Measurements from ENCODE around the gene FCRL1. TPM values are rescaled to one million over a fixed set of nuclear protein-coding genes. Genes with fewer than 3 reads are reported as not detected.

FCRL1 gene
- 1 to 10 TPM in 1 of 2 donors, under 1 TPM in 1; 0.19 to 1.2 TPM for total RNA-seq
- polyA plus RNA-seq = not detected
- long read RNA-seq, donor 1 = 0 reads
- long read RNA-seq, donor 2 = 0 reads

GRCh38 chr1:157819896-157820295 lies at the start of gene FCRL1:
TSS of gene FCRL1 (minus strand) at chr1:157820120. CDS start at chr1:157820037, 83 bp downstream.
- no peaks in the 10 kb centered on the region for H3K9me3 ChIP-seq (ENCODE audit: control insufficient read depth, low read length)
- no peaks in the 10 kb centered on the region for H3K27me3 ChIP-seq (ENCODE audit: control insufficient read depth in 1 of 2, insufficient read depth in 2 of 2, low read length in 1 of 2)
- H3K36me3 ChIP-seq (ENCODE audit: control insufficient read depth in 1 of 2, insufficient read depth in 2 of 2, low read length in 1 of 2) = no peaks in the 10 kb centered on the region
- H3K4me1 ChIP-seq (ENCODE audit: control insufficient read depth in 1 of 2, insufficient read depth in 2 of 2, low read length in 2 of 2) = no peaks in the 10 kb centered on the region
- DNase-seq (no peak), ATAC-seq (ENCODE audit: low FRiP score) (no peak)
- H3K4me3 ChIP-seq (ENCODE audit: low read length in 2 of 2) = no peak within 1 kb of the TSS
- H3K27ac ChIP-seq (ENCODE audit: low read depth in 1 of 2, low read length in 2 of 2) = no peak within 1 kb of the TSS
- intact Hi-C loops (cut with DNase I) = no loop called here
- 66 to 67% methylated on average over 3 of the region's 3 CpGs for WGBS, 2 donors

GRCh38 chr1:157868654-157869053 lies 48.7 kb upstream of the FCRL1 start:
- DNase-seq (no peak), ATAC-seq (ENCODE audit: low FRiP score) (no peak)
- no peaks in the 10 kb centered on the region for H3K27me3 ChIP-seq (ENCODE audit: control insufficient read depth in 1 of 2, insufficient read depth in 2 of 2, low read length in 1 of 2)
- no peak overlapping the region for H3K27ac ChIP-seq (ENCODE audit: low read depth in 1 of 2, low read length in 2 of 2)
- H3K9me3 ChIP-seq (ENCODE audit: control insufficient read depth, low read length) = no peaks in the 10 kb centered on the region
- no peaks in the 10 kb centered on the region for H3K36me3 ChIP-seq (ENCODE audit: control insufficient read depth in 1 of 2, insufficient read depth in 2 of 2, low read length in 1 of 2)
- no peak overlapping the region for H3K4me3 ChIP-seq (ENCODE audit: low read length in 2 of 2)
- intact Hi-C loops (cut with DNase I) = no loop called here
- no peaks in the 10 kb centered on the region for H3K4me1 ChIP-seq (ENCODE audit: control insufficient read depth in 1 of 2, insufficient read depth in 2 of 2, low read length in 2 of 2)
- WGBS, 2 donors = 70 to 82% methylated on average over 1 of the region's 1 CpG

DNA sequence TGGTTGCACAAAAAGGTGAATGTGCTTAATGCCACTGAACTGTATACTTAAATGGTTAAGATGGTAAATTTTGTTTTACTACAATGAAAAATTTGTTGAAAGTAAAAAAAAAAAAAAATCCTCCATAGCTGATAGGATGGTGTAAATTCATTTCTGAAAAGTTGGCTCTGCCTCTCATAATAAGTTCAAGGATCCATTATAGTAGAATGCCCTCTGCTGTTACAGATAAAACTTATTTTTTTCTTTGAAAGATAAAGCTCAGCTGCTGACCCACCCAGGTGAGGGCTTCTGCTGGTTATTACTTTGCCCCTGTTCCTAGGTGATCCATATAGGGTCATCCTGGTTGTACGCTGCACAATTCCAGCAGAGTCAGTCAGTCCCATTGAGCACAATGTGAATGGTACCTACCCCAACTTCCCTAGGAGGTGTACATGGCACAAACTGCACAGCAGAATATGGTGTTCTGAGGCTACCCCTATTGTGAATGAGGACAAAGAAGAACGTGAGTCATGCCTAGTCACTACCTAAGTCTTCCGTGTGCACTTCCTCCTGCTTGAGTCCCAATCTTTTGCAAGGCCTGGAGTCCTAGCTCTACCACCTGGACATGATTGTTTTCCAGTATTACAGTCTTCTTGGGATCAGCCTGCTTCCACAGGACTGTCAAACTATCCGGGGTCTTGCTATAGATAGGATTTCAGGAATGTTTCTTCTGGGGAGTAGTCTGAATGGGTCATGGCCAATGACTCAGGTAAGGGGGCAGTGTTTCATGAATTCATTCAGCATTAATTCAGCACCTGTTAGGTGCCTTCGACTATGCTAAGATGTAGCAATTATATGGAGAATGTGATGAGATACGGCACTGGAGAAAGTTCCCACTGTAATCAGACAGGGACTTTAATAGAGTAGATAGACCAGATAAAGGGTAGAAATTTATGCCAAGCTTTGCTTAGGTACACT lies 42.5 kb upstream of the FCRL1 start:
- DNase-seq (no peak), ATAC-seq (ENCODE audit: low FRiP score) (no peak)
- Histone ChIP-seq H3K27me3 (ENCODE audit: control insufficient read depth in 1 of 2, insufficient read depth in 2 of 2, low read length in 1 of 2) (no peaks in the 10 kb centered on the region), H3K4me3 (ENCODE audit: low read length in 2 of 2) (no peak overlapping the region), H3K27ac (ENCODE audit: low read depth in 1 of 2, low read length in 2 of 2) (no peak overlapping the region), H3K36me3 (ENCODE audit: control insufficient read depth in 1 of 2, insufficient read depth in 2 of 2, low read length in 1 of 2) (no peaks in the 10 kb centered on the region), H3K9me3 (ENCODE audit: control insufficient read depth, low read length) (peaks cover 2% of the 10 kb centered on the region), H3K4me1 (ENCODE audit: control insufficient read depth in 1 of 2, insufficient read depth in 2 of 2, low read length in 2 of 2) (no peaks in the 10 kb centered on the region)
- WGBS, 2 donors = 81 to 84% methylated on average over 6 of the region's 6 CpGs
- intact Hi-C loops (cut with DNase I) = no loop called here

DNA sequence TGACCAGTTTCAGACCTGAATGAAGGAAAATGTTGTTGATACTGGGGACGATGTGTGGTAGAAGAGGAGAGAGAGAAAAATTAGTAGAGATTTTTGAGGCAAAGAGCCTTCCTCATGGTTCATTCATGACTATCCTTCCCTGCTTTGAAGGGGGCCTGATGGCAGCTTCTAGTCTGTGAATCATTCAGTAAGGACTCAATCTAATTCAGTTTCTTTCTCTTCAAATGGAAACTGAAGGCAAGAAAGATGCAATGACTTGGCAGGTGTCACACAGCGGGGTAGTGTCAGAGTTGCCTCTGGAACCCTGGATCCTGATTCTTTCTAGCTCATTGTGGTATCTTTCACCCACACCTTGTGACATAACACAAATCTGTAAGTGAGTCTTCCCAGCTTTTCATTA lies 36.6 kb upstream of the FCRL1 start:
- 80 to 84% methylated on average over 2 of the region's 2 CpGs for WGBS, 2 donors
- H3K4me3 ChIP-seq (ENCODE audit: low read length in 2 of 2) = no peak overlapping the region
- H3K9me3 ChIP-seq (ENCODE audit: control insufficient read depth, low read length) = no peaks in the 10 kb centered on the region
- H3K27ac ChIP-seq (ENCODE audit: low read depth in 1 of 2, low read length in 2 of 2) = no peak overlapping the region
- intact Hi-C loops (cut with DNase I) = no loop called here
- DNase-seq (no peak), ATAC-seq (ENCODE audit: low FRiP score) (no peak)
- H3K4me1 ChIP-seq (ENCODE audit: control insufficient read depth in 1 of 2, insufficient read depth in 2 of 2, low read length in 2 of 2) = no peaks in the 10 kb centered on the region
- H3K36me3 ChIP-seq (ENCODE audit: control insufficient read depth in 1 of 2, insufficient read depth in 2 of 2, low read length in 1 of 2) = no peaks in the 10 kb centered on the region
- H3K27me3 ChIP-seq (ENCODE audit: control insufficient read depth in 1 of 2, insufficient read depth in 2 of 2, low read length in 1 of 2) = no peaks in the 10 kb centered on the region

DNA sequence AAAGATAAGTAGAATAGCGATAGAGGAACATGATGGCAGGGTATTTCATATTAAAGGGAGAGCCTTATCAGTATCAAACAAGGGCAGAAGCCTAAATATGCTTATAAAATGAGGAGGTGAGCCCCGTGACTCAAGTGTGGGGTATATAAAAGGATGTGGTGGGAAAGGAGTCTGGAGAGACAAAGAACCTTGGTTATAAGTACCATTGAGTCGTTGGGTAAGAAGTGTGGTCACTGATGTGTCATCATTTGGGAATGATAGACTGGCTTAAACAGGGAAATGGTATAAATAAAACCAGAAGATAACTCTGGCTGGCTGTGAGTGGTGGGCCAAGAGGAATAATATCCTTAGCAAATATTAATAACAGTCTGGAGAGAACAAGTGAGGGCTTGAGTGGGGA lies 32.6 kb upstream of the FCRL1 start:
- Histone ChIP-seq H3K4me1 (ENCODE audit: control insufficient read depth in 1 of 2, insufficient read depth in 2 of 2, low read length in 2 of 2) (no peaks in the 10 kb centered on the region), H3K9me3 (ENCODE audit: control insufficient read depth, low read length) (no peaks in the 10 kb centered on the region), H3K36me3 (ENCODE audit: control insufficient read depth in 1 of 2, insufficient read depth in 2 of 2, low read length in 1 of 2) (no peaks in the 10 kb centered on the region), H3K4me3 (ENCODE audit: low read length in 2 of 2) (no peak overlapping the region), H3K27ac (ENCODE audit: low read depth in 1 of 2, low read length in 2 of 2) (no peak overlapping the region), H3K27me3 (ENCODE audit: control insufficient read depth in 1 of 2, insufficient read depth in 2 of 2, low read length in 1 of 2) (no peaks in the 10 kb centered on the region)
- intact Hi-C loops (cut with DNase I) = no loop called here
- DNase-seq (no peak), ATAC-seq (ENCODE audit: low FRiP score) (no peak)
- 67 to 69% methylated on average over 3 of the region's 3 CpGs for WGBS, 2 donors

DNA sequence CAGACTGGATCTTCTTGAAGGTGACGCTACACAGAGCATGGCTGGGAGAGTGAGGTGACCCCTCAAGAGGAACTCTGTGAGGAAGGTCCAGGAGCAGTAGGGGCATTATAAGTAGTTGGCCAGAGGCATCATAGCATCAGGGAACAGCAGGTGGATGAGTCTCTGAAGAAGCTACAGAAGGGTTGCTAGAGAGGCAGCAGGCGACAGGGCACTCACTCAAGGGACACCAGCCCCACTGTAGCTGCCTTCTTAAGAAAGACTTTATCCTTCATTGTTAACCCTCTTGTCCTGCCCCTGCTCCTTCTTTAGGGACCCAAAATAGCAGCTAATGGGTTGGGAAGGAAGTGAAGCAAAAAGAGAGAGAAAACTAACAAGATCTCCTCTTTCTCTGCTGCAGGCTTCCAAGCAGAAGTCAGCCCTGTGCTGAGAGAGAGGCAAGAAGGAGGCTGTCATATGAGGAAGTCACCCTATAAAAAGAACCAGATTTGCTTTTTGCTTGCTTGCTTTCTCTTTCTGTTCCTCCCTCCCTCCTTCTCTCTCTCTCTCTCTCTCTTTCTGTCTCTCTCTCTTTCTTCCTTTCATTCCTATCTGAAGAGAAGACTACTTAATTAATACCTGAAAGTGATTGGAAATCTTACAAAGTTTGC lies 29.4 kb upstream of the FCRL1 start:
- Histone ChIP-seq H3K36me3 (ENCODE audit: control insufficient read depth in 1 of 2, insufficient read depth in 2 of 2, low read length in 1 of 2) (no peaks in the 10 kb centered on the region), H3K9me3 (ENCODE audit: control insufficient read depth, low read length) (no peaks in the 10 kb centered on the region), H3K4me3 (ENCODE audit: low read length in 2 of 2) (no peak overlapping the region), H3K27ac (ENCODE audit: low read depth in 1 of 2, low read length in 2 of 2) (no peak overlapping the region), H3K4me1 (ENCODE audit: control insufficient read depth in 1 of 2, insufficient read depth in 2 of 2, low read length in 2 of 2) (no peaks in the 10 kb centered on the region), H3K27me3 (ENCODE audit: control insufficient read depth in 1 of 2, insufficient read depth in 2 of 2, low read length in 1 of 2) (no peaks in the 10 kb centered on the region)
- WGBS, 2 donors = 86 to 91% methylated on average over 2 of the region's 2 CpGs
- DNase-seq (no peak), ATAC-seq (ENCODE audit: low FRiP score) (no peak)
- intact Hi-C loops (cut with DNase I) = no loop called here

- no peaks in the 10 kb centered on the region for H3K27me3 ChIP-seq (ENCODE audit: control insufficient read depth in 1 of 2, insufficient read depth in 2 of 2, low read length in 1 of 2)
- ATAC-seq (ENCODE audit: low FRiP score) (no peak), DNase-seq (peak in 1 of 2 donors; percentile 51)
- H3K4me3 ChIP-seq (ENCODE audit: low read length in 2 of 2) = no peak overlapping the region
- no peak overlapping the region for H3K27ac ChIP-seq (ENCODE audit: low read depth in 1 of 2, low read length in 2 of 2)
- intact Hi-C loops (cut with DNase I) = no loop called here
- WGBS, 2 donors = 70 to 79% methylated on average over 4 of the region's 4 CpGs
- no peaks in the 10 kb centered on the region for H3K36me3 ChIP-seq (ENCODE audit: control insufficient read depth in 1 of 2, insufficient read depth in 2 of 2, low read length in 1 of 2)
- no peaks in the 10 kb centered on the region for H3K4me1 ChIP-seq (ENCODE audit: control insufficient read depth in 1 of 2, insufficient read depth in 2 of 2, low read length in 2 of 2)
- H3K9me3 ChIP-seq (ENCODE audit: control insufficient read depth, low read length) = no peaks in the 10 kb centered on the region
These were observed 24.3 kb upstream of the FCRL1 start for GRCh38 chr1:157844089-157844830.

GRCh38 chr1:157842939-157843338 lies 23.0 kb upstream of the FCRL1 start:
- no peaks in the 10 kb centered on the region for H3K36me3 ChIP-seq (ENCODE audit: control insufficient read depth in 1 of 2, insufficient read depth in 2 of 2, low read length in 1 of 2)
- DNase-seq = no peak
- H3K9me3 ChIP-seq (ENCODE audit: control insufficient read depth, low read length) = peaks cover 3% of the 10 kb centered on the region
- intact Hi-C loops (cut with DNase I) = no loop called here
- H3K27me3 ChIP-seq (ENCODE audit: control insufficient read depth in 1 of 2, insufficient read depth in 2 of 2, low read length in 1 of 2) = no peaks in the 10 kb centered on the region
- no peak overlapping the region for H3K4me3 ChIP-seq (ENCODE audit: low read length in 2 of 2)
- ATAC-seq (ENCODE audit: low FRiP score) = no peak
- 76 to 83% methylated on average over 1 of the region's 1 CpG for WGBS, 2 donors
- H3K4me1 ChIP-seq (ENCODE audit: control insufficient read depth in 1 of 2, insufficient read depth in 2 of 2, low read length in 2 of 2) = no peaks in the 10 kb centered on the region
- H3K27ac ChIP-seq (ENCODE audit: low read depth in 1 of 2, low read length in 2 of 2) = no peak overlapping the region

All from aorta (tissue), 5 donors.